NOMO-1 treated with DMSO at 0.1 percent for 48 hours (cell line): ENCODE measurements around the gene GALNT9.
"Not testable (repeated sequence)": the region's sequence is repeated elsewhere in the genome, so short reads cannot be mapped to it uniquely, and the experiment has no call there.

Experiments used
- DNase-seq: peaks from one replicate; lab custom pipeline; 2025; ENCODE audit not compliant: unreplicated experiment; lab: John Stamatoyannopoulos, UW

The GALNT9 gene

DNA sequence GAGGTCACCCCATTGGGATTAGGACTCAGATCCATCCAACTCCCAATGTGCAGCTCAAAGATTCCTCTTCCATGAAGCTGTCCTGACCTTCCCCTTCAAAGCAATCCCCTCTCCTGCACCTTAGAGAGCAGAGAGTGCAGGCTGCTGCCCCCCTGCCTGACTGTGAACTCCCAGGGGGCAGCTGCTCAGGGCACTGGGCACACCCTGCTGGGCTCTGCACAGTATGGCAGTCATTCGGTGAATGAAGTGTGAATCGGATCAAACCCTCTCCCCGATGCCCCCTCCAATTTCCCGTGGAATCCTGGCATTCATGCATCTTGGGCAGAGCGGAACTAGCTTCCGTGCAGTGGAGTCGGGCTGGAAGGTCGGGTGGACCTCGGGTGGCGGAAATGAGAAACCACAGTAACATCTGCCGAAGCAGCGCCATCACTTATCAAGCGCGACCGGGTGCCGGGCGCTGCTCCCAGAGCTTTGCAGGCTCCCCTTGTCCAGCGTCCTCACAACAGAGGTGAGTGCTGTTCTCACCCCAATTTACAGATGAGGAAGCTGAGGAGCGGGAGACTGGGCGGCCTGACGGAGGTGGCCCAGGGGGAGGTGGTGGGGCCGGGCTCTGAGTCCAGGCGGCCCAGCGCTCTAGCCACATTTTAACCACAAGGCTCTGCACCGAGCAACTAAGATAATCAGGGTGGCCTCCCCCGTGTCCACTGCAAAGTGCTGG lies 14.7 kb downstream of the GALNT9 start:
- DNase-seq, result no peak

DNA sequence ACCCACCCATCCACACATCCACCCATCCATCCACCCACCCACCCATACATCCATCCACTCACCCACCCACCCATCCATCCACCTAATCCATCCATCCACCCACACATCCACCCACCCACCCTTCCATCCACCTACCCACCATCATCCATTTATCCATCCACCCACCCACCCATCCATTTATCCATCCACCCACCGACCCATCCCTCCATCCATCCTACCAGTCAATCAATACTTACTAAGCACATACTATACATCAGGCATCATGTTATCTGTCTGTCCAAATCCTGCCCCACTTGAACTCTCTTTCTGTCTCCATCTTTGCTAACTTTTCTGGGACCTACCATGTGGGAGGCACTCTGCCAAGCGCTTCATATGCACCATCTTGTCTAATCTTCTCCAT lies 15.4 kb downstream of the GALNT9 start:
- no peak for DNase-seq

DNA sequence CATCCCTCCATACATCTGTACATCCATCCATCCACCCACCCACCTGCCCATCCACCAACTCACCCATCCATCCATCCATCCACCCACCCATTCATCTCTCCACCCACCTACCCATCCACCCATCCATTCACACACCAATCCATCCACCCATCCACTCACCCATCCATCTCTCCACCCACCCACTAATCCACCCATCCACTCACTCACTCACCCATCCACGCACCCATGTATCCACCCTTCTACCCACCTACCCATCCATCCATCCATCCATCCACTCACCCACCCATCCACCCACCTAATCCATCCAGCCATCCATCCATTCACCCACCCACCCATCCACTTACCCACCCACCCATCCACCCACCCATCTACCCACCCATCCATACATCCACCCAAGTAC lies 16.2 kb downstream of the GALNT9 start:
- no peak for DNase-seq

DNA sequence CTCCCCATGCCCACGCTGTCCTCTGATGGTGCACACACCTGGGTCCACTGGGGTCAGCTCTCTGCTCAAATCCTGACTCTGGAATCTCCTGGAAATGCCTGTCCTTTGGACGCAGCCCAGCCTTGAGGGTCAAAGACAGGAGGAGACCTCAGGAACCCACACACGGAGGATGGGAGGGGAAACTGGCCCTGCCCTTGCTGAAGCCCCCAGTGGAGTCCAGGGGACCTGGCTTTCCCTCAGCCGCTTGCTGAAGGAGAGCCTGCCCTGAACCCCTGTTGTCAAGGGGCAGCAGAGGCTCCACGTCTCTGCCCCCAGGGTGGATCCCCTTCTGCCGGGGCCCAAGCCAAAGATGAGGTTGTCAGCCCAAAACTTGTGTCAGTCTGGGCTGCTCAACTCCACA lies 16.9 kb downstream of the GALNT9 start:
- no peak for DNase-seq

DNA sequence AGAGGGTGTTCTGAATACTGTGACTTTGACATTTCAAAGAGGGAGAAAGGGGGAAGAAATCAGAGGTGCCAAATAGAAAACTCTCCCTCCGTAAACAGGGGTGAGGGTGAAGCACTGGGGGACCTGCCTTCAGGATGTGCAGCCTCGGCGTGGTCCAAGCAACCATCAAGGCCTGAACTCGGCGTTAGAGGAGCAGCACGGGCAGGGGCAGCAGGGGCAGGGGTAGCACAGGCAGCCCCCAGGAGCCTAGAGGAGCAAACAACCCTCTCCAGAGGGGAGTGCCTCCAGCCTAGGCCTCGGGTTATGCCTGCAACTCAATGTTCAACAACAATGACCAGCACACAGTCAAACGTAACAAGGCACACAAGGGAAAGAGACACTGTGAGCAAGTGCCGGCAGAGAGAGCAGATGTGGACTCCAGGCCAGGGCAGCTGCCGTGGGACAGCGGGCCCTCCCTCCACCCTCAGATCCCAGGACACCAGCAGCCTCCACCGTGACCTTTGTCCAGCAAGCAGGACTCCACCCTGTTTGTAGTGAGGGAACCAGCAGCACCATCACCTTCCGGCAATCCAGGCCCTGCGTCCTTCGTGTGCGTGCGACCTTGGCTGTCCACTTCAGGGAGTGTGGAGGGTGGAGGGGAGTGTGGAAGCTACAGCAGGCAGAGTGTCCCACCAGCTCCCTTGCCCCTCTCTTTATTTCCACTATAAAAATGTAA lies 18.0 kb downstream of the GALNT9 start:
- DNase-seq, result no peak

DNA sequence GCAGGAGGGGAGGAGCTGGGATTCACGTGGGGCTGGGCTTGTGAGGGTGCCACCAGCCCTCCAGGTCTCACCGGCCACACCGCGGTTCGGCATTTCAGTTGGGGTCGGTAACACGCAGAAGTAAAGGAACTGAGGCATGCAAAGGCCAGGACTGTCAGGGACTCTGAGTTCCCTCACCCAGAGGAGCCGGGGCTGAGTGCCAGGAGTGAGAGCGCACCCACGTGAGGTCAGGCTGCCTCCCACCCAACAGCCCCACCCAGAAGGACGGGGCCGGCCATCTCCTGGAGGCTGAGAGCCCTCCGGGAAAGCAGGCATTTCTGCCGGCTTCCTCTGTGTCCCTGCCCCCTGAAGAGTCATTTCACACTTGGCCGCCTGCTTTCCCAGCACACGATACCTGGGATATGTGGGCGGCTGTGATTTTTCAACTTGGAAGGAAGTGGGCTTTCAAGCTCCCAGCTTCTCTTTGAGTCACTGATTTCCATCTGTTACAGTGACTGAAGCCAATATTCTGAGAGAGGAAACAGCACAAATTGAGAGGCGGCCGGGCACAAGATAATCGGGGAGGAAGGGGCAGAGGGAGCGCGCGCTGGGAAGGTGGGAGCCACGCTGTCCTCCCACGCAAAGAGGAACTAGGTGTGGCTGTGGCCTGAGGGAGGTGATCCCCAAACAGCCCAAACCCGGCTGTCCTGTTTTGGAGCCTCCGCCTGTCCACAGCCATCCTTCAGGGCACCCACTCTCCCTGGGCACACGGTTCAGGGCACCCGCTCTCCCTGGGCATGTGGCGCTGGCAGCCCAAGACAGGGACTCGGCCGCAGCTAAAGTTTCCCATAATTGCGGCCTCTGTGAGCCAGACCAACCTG lies 19.0 kb downstream of the GALNT9 start:
- DNase-seq, result no peak

DNA sequence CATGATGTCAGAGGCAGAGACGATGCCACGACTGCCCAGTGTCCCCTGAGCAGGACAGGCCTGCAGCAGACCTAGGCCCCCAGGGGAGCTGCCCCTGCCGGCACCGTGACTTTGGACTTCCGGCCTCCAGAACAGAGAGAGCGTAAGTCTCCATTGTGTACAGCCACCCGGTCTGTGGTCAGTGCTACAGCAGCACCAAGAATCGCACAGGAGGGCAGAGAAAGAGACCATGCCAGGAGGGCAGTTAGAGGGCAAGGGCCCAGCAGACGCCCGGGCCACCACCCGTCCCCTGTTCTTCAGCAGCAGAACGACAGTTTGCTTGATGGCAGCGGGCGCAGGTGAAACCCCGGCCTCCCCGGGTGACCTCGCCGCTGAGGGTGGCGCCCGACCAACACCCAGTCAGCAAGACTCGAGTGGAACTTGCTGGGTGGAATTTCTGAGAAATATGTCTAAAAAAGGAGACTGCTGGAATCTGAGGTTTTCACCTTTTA lies 19.7 kb downstream of the GALNT9 start:
- DNase-seq, result no peak

DNA sequence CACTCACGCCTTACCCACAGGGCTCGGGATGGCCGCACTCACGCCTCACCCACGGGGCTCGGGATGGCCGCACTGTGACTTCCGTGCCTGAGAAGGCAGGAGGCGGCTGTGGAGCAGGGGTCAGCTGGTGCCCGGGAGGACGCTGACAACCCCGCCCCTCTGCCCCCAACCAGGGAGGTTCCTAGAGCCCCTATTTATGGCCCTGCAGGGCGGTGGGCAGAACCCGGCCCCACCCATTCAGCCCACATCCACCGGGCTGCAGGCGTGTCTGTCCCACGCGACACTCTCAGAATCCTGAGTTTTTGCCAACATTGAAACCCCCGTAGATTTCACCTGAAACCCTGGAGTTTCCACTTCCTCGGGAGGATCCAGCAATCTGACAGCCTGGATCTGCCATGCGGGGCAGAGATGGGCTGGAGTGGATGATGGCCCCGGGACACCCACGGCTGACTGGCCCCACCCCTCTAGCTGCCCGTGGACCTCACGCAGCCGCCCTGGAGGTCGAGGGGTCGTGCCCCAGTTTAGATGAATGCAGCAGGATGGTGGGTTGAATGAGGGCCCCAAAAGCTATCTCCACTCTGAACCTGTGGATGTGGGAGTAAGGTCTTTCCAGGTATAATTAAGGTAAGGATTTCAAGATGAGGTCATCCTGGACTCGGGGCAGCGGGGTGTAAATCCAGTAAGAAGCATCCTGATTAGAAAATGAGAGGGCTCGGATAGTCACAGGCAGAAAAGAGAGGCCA lies 20.4 kb downstream of the GALNT9 start:
- no peak for DNase-seq

DNA sequence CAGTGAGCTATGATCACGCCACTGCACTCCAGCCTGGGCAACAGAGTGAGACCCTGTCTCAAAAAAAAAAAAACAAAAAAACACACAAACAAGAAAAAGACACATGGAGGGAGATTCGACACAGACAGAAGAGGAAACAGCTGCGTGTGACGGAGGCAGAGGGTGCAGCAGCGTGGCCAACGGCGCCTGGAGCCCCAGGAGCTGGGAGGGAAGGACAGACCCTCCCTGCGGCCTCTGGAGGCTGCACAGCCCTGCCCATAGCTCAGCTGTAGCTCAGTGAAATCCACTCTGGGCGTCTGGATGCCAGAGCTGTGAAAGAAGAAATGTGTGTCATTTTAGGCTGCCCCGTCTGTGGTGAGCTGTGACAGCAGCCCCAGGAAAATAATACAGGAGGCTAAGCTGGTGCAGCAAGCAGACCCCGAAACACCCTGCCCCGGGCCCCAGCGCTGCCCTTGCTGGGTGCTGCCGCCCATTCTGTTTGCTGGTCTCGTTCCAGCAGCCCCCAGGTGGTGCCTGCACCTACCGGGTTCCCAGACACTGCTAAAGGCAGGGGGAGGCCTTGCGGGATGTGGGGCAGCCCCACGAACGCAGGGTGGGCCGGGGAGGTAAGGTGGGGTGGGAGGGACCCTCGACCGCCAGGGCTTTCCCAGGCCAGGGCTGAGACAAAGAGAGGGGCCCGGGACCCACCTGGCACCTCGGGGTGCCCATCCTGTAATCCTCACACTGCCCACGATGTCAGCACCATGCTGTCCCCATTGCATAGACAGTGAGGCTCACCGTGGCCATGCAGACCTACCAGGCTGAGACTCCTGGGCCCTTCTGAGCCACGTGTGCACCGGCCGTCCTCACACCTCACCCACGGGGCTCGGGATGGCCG lies 21.2 kb downstream of the GALNT9 start:
- no peak for DNase-seq

DNA sequence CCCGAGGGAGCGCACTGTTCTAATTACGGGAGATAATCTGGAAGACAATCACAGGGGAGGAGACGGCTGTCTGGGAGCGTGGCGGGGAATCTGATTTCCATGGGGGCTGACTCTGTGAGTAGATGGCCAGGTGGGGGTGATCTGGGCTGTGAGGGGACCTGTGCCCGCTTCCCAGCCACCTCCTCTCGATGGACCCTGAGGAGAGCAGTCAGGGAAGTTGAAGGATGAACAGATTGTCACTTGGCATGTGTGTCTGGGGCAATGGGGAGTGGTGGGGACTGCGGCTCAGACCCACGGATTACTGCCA lies 22.6 kb downstream of the GALNT9 start:
- no peak for DNase-seq

DNA sequence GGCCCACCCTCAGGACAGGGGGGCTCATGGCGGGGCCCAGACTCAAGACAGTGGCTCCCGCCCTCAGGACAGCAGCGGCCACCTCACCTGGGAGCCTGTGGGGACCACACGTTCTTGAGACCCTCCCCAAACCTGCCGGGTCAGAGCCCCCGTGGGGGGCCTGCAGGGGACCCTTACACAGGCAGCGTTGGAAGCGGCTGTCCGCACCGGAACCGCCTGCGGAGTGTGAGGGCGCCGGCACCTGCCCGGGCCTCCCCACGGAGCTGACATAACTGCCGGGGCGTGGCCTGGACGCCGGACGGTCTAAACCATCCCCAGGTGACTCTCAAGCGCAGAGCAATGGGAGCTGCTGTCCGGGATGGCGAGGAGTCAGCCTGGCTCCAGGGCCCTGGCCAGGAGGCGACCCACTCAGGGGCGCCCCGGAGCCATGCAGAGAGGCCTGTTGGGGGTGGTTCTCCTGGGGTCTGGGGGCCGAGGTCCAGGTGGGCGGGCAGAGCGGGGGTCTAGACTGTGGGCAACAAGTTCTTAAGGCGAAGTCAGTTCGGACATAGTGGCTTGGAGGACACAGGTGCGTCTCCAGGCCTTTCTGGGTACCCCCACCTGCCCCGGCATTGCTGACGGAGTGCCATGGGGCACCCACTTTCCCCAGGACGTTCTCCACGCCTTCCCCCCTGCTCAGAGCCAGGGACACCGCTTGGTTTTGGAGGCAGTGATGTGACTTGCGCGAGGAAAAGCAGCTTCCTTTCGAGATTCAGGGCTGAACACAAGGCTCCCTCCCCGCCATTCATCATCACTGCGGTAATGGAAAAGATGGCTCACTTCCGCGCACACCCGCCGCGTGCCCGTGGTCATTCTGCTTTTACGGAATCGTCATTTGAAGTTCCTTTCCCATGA lies 23.2 kb downstream of the GALNT9 start:
- DNase-seq, result no peak

DNA sequence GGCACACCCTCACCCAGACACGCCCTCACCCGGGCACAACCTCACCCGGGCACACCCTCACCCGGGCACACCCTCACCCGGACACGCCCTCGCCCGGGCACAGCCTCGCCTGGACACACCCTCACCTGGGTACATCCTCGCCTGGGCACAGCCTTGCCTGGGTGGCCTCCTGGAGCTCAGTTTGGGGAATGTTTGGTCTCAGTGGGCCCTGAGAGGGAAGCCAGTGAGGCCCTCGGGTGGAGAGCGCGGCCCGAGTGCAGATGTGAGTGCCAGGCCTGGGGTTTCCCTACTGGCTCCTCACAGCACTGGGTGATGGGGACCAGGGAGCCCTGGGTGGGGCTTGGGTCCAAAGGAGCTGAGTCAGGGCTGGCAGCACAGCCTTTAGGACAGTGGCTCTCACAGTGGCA lies 23.8 kb downstream of the GALNT9 start:
- DNase-seq, result no peak

DNA sequence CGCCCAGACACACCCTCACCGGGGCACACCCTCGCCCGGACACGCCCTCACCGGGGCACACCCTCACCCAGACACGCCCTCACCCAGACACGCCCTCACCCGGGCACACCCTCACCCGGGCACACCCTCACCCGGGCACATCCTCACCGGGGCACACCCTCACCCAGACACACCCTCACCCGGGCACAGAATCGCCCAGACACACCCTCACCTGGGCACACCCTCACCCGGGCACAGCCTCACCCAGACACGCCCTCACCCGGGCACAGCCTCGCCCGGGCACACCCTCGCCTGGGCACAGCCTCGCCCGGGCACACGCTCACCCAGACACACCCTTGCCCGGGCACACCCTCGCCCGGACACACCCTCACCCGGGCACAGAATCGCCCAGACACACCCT lies 24.5 kb downstream of the GALNT9 start:
- DNase-seq, result not testable (repeated sequence)

DNA sequence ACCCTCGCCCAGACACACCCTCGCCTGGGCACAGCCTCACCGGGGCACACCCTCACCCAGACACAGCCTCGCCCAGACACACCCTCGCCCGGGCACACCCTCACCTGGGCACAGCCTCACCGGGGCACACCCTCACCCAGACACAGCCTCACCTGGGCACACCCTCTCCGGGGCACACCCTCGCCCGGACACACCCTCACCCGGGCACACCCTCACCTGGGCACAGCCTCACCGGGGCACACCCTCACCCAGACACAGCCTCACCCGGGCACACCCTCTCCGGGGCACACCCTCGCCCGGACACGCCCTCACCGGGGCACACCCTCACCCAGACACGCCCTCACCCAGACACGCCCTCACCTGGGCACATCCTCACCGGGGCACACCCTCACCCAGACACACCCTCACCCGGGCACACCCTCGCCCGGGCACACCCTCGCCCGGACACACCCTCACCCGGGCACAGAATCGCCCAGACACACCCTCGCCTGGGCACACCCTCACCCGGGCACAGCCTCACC lies 25.5 kb downstream of the GALNT9 start:
- DNase-seq, result not testable (repeated sequence)

DNA sequence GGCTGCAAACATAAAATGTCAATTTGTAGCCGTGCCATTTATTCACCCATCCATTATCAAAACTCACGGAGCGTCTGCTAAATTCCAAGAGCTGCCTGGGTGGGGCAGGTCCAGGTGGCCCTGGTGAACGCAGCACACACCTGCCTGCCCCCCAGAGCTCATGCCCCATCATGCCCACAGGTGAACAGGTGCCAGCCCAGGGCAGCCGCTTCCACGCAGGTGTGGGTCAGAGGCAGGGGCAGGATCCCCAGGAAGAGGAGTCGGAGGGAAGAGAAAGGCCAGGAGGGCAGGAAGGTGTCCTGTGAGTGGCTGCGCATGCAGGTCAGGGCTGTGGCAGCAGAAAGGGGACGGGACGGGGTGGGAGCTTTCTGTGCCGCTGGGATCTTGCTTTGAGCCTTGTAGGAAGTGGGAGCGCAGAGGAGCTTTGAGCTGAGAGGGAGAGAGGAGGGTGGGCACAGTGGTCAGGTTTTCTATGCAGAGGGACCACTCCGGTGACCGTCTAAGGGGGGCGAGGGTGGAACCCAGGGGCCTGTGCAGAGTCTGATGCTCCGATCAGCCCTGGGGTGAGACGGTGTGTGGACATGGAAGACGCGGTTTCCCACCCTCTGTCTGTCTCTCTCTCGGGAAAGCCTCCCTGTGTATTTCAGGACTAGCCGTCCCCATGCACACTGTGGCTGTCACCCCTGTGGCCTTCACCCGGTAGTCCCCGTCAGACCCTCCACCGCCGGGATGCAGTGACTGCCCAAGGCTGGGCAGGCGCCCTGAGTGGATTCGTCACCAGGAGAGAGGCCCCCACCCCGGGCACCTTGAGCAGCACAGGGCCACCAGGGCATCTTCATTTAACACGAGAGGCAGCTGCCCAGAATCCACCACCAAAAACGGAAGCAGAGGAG lies 26.7 kb downstream of the GALNT9 start:
- DNase-seq, result no peak

DNA sequence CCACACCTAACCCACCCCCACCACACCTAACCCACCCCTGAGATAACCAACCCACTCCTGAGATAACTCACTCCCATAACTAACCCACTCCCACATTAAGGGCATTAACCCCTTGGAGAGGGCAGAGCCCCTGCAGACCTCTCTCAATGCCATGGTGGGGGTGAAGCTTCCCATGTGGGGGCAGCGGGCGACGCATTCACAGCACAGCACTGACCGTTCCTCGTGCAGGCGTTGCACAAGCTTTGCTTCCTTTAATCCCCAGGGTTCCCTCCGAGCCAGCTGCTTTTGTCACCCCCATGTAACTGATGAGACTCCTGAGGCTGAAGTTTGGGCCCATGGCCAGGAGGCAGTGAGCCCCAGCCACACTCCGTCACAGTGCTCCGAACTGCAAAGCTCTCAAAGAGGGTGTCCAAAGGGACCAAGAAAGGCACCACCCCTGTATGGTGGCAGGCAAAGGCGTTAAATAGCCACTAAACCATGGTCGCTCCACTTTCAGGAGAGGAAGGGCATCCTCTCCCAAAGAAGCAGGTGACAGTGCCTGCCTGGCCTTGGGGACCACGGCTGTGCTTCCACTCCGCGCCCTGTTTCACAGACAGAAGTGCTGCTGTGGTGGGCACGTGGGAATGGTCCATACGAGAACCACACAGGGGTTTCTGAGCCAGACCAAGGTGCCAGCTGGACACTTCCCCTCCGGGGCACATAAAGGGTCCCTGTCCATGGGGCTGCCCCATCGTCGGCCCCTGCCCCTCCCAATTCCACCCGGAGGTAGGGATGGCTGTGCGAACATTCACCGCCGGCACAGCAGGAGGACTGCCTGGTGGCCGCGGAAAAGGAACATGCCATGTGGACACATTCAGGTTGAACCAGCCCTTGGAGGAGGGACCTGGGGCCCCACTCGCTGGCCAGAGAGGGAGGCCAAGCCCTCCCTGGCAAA lies 28.3 kb downstream of the GALNT9 start:
- no peak for DNase-seq

DNA sequence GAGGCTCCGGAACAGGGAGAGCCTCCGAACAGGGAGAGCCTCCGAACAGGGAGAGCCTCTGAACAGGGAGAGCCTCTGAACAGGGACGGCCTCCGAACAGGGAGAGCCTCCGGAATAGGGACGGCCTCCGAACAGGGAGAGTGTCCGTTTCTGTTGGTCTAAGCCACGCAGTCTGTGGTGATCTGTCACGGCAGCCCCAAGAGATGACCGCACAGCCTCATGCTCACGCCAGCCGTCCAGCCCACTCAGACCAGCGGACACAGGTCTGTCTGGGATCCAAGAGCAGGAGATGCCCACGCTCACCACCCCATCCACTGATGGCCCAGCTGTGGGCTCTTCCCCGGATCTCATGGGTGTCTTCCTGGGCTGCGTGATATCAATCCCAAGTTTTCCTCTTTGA lies 33.3 kb downstream of the GALNT9 start:
- DNase-seq, result no peak
